ENCODE results near the gene DDX21.

DNA sequence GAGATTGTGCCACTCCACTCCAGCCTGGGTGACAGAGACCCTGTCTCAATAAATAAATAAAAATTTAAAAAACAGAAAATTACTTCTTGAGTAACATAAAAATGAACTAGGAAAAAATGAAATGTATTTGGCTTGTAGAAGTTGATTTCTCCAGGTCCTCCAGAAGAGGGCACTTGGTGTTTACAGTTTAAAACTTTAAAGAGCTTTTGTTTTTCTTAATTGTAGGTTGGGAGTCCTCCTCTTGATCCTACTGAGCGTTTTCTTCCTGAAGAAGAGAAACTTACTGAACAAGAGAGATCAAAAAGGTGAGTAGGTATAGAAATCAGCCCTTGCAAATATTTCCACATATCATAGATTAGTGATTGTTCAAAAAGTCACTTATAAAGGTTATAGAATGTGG is 48.9 kb downstream of the DDX21 start:
- TF ChIP-seq POLR2AphosphoS5 (IDR thresholded peaks at IDR 0.05) = no peak
- TF ChIP-seq, protein P1, sequence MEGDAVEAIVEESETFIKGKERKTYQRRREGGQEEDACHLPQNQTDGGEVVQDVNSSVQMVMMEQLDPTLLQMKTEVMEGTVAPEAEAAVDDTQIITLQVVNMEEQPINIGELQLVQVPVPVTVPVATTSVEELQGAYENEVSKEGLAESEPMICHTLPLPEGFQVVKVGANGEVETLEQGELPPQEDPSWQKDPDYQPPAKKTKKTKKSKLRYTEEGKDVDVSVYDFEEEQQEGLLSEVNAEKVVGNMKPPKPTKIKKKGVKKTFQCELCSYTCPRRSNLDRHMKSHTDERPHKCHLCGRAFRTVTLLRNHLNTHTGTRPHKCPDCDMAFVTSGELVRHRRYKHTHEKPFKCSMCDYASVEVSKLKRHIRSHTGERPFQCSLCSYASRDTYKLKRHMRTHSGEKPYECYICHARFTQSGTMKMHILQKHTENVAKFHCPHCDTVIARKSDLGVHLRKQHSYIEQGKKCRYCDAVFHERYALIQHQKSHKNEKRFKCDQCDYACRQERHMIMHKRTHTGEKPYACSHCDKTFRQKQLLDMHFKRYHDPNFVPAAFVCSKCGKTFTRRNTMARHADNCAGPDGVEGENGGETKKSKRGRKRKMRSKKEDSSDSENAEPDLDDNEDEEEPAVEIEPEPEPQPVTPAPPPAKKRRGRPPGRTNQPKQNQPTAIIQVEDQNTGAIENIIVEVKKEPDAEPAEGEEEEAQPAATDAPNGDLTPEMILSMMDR (IDR thresholded peaks at IDR 0.05) = peak; percentile 26 to 41 (median 36)
- no peak for TF ChIP-seq POLR2A (IDR thresholded peaks at IDR 0.05)
